Body of pancreas (tissue), 4 donors: Measurements from ENCODE around the gene PDGFA.

Experiments
- CTCF ChIP-seq, 7 experiments: fragments of 450-650 bp in 4 of 7; fragments of 200-600 bp in 3 of 7; sonication (generic) in 3 of 7; IDR thresholded peaks; one replicate each; pipeline ENCODE4 v1.5.1; 2016 to 2019; ENCODE audit warnings: antibody characterized with exemption in 7 of 7
- POLR2A ChIP-seq, 3 donors: fragments of 450-650 bp; IDR thresholded peaks; one replicate each; pipeline ENCODE4 v1.6.1; 2016; ENCODE audit warnings: antibody characterized with exemption in 3 of 3, mild to moderate bottlenecking in 2 of 3

GRCh38 chr7:491292-491957, 28.2 kb downstream of the PDGFA start:
- TF ChIP-seq CTCF (IDR thresholded peaks at IDR 0.05) (no peak), POLR2A (IDR thresholded peaks at IDR 0.05) (no peak)
